SJCRH30 (cell line): Measurements from ENCODE around the gene CAMTA2. TPM values are rescaled to one million over a fixed set of nuclear protein-coding genes. Genes with fewer than 3 reads are reported as not detected.
"Not testable (repeated sequence)": the region's sequence is repeated elsewhere in the genome, so short reads cannot be mapped to it uniquely, and the experiment has no call there.

Experiments used
- DNase-seq, 2 experiments: peaks; one replicate each; pipeline ENCODE4 v3.0.0-alpha.2; 2015 to 2020
- H3K27ac ChIP-seq: fragments of 250-450 bp; sonication (Bioruptor Pico); 2 replicates; pipeline ENCODE4 v1.5.1; 2020; ENCODE audit warnings: mild to moderate bottlenecking, moderate library complexity
- H3K27me3 ChIP-seq: fragments of 250-450 bp; sonication (Bioruptor Pico); 2 replicates; pipeline ENCODE4 v1.5.1; 2020; ENCODE audit warnings: mild to moderate bottlenecking, moderate library complexity
- H3K36me3 ChIP-seq: fragments of 250-450 bp; sonication (Bioruptor Pico); 2 replicates; pipeline ENCODE4 v1.5.1; 2020; ENCODE audit warnings: mild to moderate bottlenecking, moderate library complexity
- H3K4me1 ChIP-seq: fragments of 250-450 bp; sonication (Bioruptor Pico); 2 replicates; pipeline ENCODE4 v1.5.1; 2020; ENCODE audit warnings: mild to moderate bottlenecking, moderate library complexity
- H3K4me3 ChIP-seq: fragments of 250-450 bp; sonication (Bioruptor Pico); 2 replicates; pipeline ENCODE4 v1.5.1; 2020; ENCODE audit warnings: mild to moderate bottlenecking, moderate library complexity
- H3K9me3 ChIP-seq: fragments of 250-450 bp; sonication (Bioruptor Pico); replicated peaks from 2 replicates; pipeline ENCODE4 v1.5.1; 2020; ENCODE audit warnings: mild to moderate bottlenecking, moderate library complexity
- total RNA-seq: library from RNA; depleted of rRNA; stranded (reverse); fragments of >200 nt; shearing (Covaris generic); gene quantifications from 2 replicates; pipeline ENCODE4 v1.2.3, GENCODE V29; 2014

CAMTA2 gene
- total RNA-seq, 1 experiment from 2014 or later: 3.9 TPM

DNA sequence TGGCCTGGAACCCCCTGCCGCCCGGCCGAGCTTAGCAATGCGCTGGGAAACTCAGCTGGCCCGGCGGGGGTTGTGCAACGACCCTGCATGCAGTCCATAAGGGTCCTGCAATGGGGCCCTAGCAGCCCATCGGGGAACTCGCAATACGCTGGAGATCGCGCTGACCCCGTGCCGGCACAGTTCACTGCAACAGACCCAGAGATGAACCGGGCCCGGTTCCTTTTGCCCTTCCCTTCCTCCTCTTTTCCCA lies 48.0 kb downstream of the CAMTA2 start:
- peak overlapping the region; percentile 67 for H3K4me3 ChIP-seq
- no peaks in the 10 kb centered on the region; the same call in 1 of the 2 replicates for H3K4me1 ChIP-seq
- peak overlapping the region; percentile 90 for H3K27ac ChIP-seq
- no peaks in the 10 kb centered on the region for H3K9me3 ChIP-seq
- H3K27me3 ChIP-seq: no peaks in the 10 kb centered on the region
- H3K36me3 ChIP-seq: peaks cover 12% of the 10 kb centered on the region
- DNase-seq: no peak

- H3K36me3 ChIP-seq: peaks cover 7% of the 10 kb centered on the region
- peak overlapping the region; percentile 90 for H3K27ac ChIP-seq
- H3K4me1 ChIP-seq: no peaks in the 10 kb centered on the region; the same call in 1 of the 2 replicates
- H3K27me3 ChIP-seq: no peaks in the 10 kb centered on the region
- H3K9me3 ChIP-seq: no peaks in the 10 kb centered on the region
- DNase-seq: no peak
- H3K4me3 ChIP-seq: peak overlapping the region; percentile 67
These were observed 48.6 kb downstream of the CAMTA2 start for GRCh38 chr17:4938688-4939545.

DNA sequence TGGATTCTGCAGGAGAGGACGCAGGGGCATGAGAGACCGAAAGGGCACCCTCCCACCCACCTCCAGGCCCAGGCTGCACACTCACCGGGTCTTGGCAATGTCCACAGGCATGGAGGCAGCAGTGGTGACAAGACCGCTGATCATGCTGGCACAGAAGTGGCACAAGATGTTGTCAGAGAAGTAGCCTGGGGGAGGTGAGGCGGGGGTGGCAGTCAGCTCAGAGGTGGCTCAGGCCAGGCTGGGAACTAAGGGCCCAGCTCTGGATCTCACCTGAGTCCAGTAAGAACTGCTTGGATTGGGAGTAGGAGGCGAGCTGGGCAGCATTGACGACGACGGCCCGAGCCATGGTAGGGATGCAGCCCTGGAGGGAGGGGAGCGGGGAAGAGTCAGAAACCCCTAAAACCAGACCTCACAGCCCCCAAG lies 49.4 kb downstream of the CAMTA2 start:
- Histone ChIP-seq H3K4me1 (no peaks in the 10 kb centered on the region; the same call in 1 of the 2 replicates), H3K4me3 (no peak overlapping the region), H3K27ac (no peak overlapping the region), H3K27me3 (no peaks in the 10 kb centered on the region), H3K36me3 (peaks cover 4% of the 10 kb centered on the region; the same call in 1 of the 2 replicates), H3K9me3 (no peaks in the 10 kb centered on the region)
- no peak for DNase-seq

DNA sequence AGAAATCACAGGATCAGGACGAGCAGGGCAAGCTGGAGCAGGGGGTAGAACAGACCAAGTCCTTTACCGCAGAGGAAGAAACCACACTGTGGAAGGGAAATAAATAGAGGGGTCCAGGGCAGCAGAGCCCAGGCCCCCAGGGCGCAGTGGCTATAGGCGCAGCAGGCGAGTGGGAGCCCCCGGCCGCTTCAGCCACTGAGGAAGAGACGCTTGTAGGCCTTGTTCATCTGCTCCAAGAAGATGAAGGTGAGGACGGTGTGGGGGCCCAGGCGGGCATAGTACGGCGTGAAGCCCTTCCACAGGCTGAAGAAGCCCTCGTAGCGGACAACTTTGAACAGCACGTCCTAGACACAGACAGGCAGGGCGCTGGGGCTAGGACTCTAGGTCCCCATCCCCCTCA lies 49.9 kb downstream of the CAMTA2 start:
- H3K36me3 ChIP-seq: peaks cover 4% of the 10 kb centered on the region; the same call in 1 of the 2 replicates
- no peak overlapping the region for H3K27ac ChIP-seq
- no peaks in the 10 kb centered on the region for H3K9me3 ChIP-seq
- H3K4me1 ChIP-seq: no peaks in the 10 kb centered on the region; the same call in 1 of the 2 replicates
- no peaks in the 10 kb centered on the region for H3K27me3 ChIP-seq
- no peak overlapping the region for H3K4me3 ChIP-seq
- DNase-seq: no peak

DNA sequence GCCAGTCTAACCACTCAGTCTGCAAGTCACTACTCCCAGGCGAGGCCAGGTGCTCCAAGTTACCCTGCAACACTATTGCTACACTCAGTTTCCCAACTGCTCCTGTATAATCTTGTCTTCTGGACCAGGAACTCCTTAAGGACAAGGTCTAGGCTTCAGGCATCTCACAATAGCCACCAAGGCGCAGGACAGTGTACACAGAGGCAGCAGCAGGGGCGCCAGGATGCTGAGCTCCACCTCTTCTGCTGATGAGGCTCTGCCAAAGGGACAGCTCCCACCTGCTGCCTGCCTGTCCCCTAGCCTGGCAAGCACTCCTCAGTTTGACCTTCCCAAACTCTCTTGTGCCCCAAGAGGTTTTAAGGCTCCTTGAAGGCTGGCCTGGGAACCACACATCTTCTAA lies 51.0 kb downstream of the CAMTA2 start:
- Histone ChIP-seq H3K27me3 (no peaks in the 10 kb centered on the region), H3K27ac (no peak overlapping the region), H3K9me3 (no peaks in the 10 kb centered on the region), H3K4me3 (no peak overlapping the region), H3K4me1 (no peaks in the 10 kb centered on the region; the same call in 1 of the 2 replicates), H3K36me3 (peaks cover 4% of the 10 kb centered on the region; the same call in 1 of the 2 replicates)
- DNase-seq: no peak

DNA sequence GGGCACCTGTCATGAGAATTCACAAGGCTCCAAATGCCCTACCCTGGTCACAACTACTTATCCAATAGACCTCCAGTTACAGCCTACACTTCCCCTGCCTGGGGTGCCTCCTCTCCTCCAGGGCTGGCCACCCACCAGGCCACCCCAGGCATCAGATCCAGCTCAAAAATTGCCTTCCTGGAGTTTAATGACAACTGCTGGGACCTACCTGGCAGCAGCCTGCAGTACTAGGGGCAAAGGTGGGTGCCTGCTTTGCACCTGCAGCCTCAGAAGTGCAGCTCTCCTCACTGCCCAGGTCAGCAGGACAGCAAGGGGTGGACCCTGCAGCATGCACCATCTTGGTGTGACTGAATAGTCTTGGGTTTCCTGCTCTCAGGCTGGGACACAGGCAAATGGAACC lies 51.8 kb downstream of the CAMTA2 start:
- no peaks in the 10 kb centered on the region for H3K27me3 ChIP-seq
- no peaks in the 10 kb centered on the region for H3K4me1 ChIP-seq
- H3K36me3 ChIP-seq: peaks cover 4% of the 10 kb centered on the region; the same call in 1 of the 2 replicates
- DNase-seq: no peak
- no peaks in the 10 kb centered on the region for H3K9me3 ChIP-seq
- H3K27ac ChIP-seq: no peak overlapping the region
- no peak overlapping the region for H3K4me3 ChIP-seq

DNA sequence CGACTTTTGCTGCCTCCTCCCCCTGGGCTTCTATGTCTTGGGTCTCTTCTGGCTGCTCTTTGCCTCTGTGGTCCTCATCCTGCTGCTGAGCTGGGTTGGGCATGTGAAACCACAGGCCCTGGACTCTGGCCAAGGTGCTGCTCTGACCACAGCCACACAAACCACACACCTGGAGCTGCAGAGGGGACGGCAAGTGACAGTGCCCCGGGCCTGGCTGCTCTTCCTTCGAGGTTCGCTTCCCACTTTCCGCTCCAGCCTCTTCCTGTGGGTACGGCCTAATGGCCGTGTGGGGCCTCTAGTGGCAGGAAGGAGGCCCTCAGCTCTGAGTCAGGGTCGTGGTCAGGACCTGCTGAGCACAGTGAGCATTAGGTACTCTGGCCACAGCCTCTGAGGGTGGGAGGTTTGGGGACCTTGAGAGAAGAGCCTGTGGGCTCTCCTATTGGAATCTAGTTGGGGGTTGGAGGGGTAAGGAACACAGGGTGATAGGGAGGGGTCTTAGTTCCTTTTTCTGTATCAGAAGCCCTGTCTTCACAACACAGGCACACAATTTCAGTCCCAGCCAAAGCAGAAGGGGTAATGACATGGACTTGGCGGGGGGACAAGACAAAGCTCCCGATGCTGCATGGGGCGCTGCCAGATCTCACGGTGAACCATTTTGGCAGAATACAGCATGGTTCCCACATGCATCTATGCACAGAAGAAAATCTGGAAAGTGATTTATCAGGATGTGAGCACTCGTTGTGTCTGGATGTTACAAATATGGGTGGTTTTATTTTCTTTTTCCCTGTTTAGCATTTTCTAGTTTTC lies 53.1 kb downstream of the CAMTA2 start:
- Histone ChIP-seq H3K4me1 (no peaks in the 10 kb centered on the region), H3K27ac (no peak overlapping the region), H3K36me3 (peaks cover 4% of the 10 kb centered on the region; the same call in 1 of the 2 replicates), H3K9me3 (no peaks in the 10 kb centered on the region), H3K4me3 (no peak overlapping the region), H3K27me3 (no peaks in the 10 kb centered on the region)
- DNase-seq: peak; percentile 37 to 53

DNA sequence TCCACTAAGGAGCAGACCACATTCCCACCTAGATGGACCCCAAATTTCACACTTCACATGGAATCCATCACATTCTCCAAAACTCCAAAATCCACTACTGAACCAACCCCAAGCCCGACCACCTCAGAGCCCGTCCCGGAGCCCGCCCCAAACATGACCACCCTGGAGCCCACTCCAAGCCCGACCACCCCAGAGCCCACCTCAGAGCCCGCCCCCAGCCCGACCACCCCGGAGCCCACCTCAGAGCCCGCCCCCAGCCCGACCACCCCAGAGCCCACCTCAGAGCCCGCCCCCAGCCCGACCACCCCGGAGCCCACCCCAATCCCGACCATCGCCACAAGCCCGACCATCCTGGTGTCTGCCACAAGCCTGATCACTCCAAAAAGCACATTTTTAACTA lies 53.8 kb downstream of the CAMTA2 start:
- Histone ChIP-seq H3K27ac (no peak overlapping the region), H3K27me3 (no peaks in the 10 kb centered on the region), H3K4me3 (no peak overlapping the region), H3K9me3 (no peaks in the 10 kb centered on the region), H3K36me3 (peaks cover 4% of the 10 kb centered on the region; the same call in 1 of the 2 replicates), H3K4me1 (no peaks in the 10 kb centered on the region)
- DNase-seq: no peak

DNA sequence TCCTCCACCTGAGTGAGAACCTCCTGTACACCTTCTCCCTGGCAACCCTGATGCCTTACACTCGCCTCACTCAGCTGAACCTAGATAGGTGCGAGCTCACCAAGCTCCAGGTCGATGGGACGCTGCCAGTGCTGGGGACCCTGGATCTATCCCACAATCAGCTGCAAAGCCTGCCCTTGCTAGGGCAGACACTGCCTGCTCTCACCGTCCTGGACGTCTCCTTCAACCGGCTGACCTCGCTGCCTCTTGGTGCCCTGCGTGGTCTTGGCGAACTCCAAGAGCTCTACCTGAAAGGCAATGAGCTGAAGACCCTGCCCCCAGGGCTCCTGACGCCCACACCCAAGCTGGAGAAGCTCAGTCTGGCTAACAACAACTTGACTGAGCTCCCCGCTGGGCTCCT lies 54.7 kb downstream of the CAMTA2 start:
- no peak for DNase-seq
- no peaks in the 10 kb centered on the region for H3K9me3 ChIP-seq
- no peaks in the 10 kb centered on the region for H3K4me1 ChIP-seq
- no peak overlapping the region for H3K4me3 ChIP-seq
- peaks cover 4% of the 10 kb centered on the region; the same call in 1 of the 2 replicates for H3K36me3 ChIP-seq
- no peaks in the 10 kb centered on the region for H3K27me3 ChIP-seq
- no peak overlapping the region for H3K27ac ChIP-seq

DNA sequence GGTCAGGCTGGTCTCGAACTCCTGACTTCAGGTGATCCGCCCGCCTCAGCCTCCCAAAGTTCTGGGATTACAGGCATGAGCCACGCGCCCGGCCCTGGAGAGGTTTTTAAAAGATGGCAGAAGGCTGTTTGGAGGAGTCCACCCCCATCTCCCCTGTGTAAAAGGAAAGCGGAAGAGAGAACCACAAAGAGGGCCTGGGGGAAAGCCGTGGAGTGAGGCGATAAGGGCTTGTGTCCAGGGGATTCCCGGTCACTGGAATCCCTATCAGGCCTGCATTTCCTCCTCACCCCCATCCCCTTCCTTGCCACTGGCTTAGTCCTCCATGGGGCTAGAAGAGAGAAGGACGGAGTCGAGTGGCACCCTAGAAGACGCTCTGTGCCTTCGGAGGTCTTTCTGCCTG lies 55.5 kb downstream of the CAMTA2 start, which contains the start of gene GP1BA:
GP1BA (plus strand) TSS at position 315 of the 400 bp plus-strand sequence. CDS start 328 bp downstream, outside the sequence.
- Histone ChIP-seq H3K27me3 (no peaks in the 10 kb centered on the region), H3K9me3 (no peaks in the 10 kb centered on the region), H3K4me1 (no peaks in the 10 kb centered on the region), H3K27ac (no peak within 1 kb of the TSS), H3K36me3 (no peaks in the 10 kb centered on the region), H3K4me3 (no peak within 1 kb of the TSS)
- DNase-seq: no peak

DNA sequence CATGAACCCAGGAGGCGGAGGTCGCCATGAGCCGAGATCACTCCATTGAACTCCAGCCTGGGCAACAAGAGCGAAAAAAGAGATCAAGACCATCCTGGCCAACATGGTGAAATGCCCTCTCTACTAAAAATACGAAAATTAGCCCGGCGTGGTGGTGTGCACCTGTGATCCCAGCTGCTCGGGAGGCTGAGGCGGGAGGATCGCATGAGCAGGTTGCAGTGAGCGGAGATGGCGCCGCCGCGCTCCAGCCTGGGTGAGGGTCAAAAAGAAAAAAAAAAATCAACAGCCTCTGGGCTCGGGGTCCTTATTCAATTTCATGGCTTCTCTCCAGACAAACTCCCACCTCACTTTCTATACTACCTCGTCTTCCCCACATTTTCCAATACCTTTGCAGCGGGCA lies 58.6 kb downstream of the CAMTA2 start:
- no peaks in the 10 kb centered on the region for H3K36me3 ChIP-seq
- no peak overlapping the region for H3K4me3 ChIP-seq
- no peak overlapping the region for H3K27ac ChIP-seq
- no peaks in the 10 kb centered on the region for H3K9me3 ChIP-seq
- H3K27me3 ChIP-seq: no peaks in the 10 kb centered on the region
- no peaks in the 10 kb centered on the region for H3K4me1 ChIP-seq
- no peak for DNase-seq

DNA sequence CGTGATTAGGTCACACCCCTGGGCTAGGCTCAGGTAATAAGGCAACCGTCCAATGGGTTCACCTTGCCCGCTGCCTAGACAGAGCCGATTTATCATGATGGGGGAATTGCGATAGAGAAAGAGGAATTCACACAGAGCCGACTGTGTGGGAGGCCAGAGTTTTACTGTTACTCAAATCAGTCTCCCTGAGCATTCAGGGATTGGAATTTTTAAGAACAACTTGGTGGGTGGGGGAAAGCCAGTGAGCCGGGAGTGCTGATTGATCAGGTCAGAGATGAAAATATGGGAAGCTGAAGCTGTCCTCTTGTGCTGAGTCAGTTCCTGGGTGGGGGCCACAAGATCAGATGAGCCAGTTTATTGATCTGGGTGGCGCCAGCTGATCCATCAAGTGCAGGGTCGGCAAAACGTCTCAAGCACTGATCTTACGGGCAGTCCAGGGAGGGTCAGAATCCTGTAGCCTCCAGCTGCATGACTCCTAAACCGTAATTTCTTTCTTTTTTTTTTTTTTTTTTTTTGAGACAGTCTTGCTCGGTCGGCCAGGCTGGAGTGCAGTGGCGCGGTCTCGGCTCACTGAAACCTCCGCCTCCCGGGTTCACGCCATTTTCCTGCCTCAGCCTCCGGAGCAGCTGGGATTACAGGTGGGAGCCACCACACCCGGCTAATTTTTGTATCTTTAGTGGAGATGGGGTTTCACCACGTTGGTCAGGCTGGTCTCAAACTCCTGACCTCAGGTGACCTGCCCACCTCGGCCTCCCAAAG lies 60.7 kb downstream of the CAMTA2 start:
- H3K27me3 ChIP-seq, H3K9me3 ChIP-seq, H3K4me3 ChIP-seq, H3K4me1 ChIP-seq, DNase-seq, H3K36me3 ChIP-seq, H3K27ac ChIP-seq: not testable (repeated sequence)

GRCh38 chr17:4921320-4921719 lies 66.2 kb downstream of the CAMTA2 start:
- Histone ChIP-seq H3K4me3 (no peak overlapping the region), H3K27ac (no peak overlapping the region)
- no peak for DNase-seq

GRCh38 chr17:4920351-4921048 lies 67.0 kb downstream of the CAMTA2 start:
- no peaks in the 10 kb centered on the region for H3K36me3 ChIP-seq
- DNase-seq: no peak
- no peak overlapping the region for H3K4me3 ChIP-seq
- H3K27me3 ChIP-seq: no peaks in the 10 kb centered on the region
- H3K9me3 ChIP-seq: no peaks in the 10 kb centered on the region
- H3K4me1 ChIP-seq: no peaks in the 10 kb centered on the region
- H3K27ac ChIP-seq: no peak overlapping the region

More at GRCh38 chr17:4921320-4921719, 66.2 kb downstream of the CAMTA2 start:
- Histone ChIP-seq H3K27me3 (no peaks in the 10 kb centered on the region), H3K9me3 (no peaks in the 10 kb centered on the region), H3K4me1 (no peaks in the 10 kb centered on the region), H3K36me3 (no peaks in the 10 kb centered on the region)
